PC-3 (cell line): ENCODE data around the gene LMBR1. TPM values are rescaled to one million over a fixed set of nuclear protein-coding genes. Genes with fewer than 3 reads are reported as not detected.
"Not testable (repeated sequence)": the region's sequence is repeated elsewhere in the genome, so short reads cannot be mapped to it uniquely, and the experiment has no call there.

Experiments used
- ATAC-seq: fragments of 200-7000 bp; cut with Tn5 transposase; 2 replicates; pipeline ENCODE4 v1.9.1; 2020; ENCODE audit warnings: mild to moderate bottlenecking, moderate library complexity
- BruUV-seq: library from RNA; stranded (reverse); fragments of 400-500 nt; replicated peaks from 2 replicates; lab custom pipeline; 2021; lab: Mats Ljungman, UMichigan
- CTCF ChIA-PET: fragments of 300-600 bp; sonication (Branson Sonifier 250); formaldehyde crosslinking; loops from one replicate; lab custom pipeline; 2022; ENCODE audit warnings: antibody characterized with exemption; lab: Charles Lee
- POLR2A ChIA-PET: fragments of 300-600 bp; sonication (Branson Sonifier 250); formaldehyde crosslinking; loops from one replicate; lab custom pipeline; 2022; ENCODE audit warnings: antibody characterized with exemption; ENCODE audit not compliant: unreplicated experiment; lab: Charles Lee
- DNase-seq: peaks from one replicate; pipeline ENCODE4 v3.0.0-alpha.2; 2015
- H2AFZ ChIP-seq: fragments of 300-600 bp; sonication (generic); 2 replicates; pipeline ENCODE4 v1.6.0; 2016; ENCODE audit warnings: antibody characterized with exemption, low read length
- H3F3A ChIP-seq: fragments of 300-600 bp; sonication (generic); one replicate; pipeline ENCODE4 v1.6.0; 2017; ENCODE audit warnings: antibody characterized with exemption, low read length, control low read depth, mild to moderate bottlenecking; ENCODE audit not compliant: unreplicated experiment
- H3K27ac ChIP-seq: fragments of 300-600 bp; sonication (generic); 2 replicates; pipeline ENCODE4 v1.5.1; 2016; ENCODE audit warnings: mild to moderate bottlenecking, low read length
- H3K27me3 ChIP-seq: fragments of 300-600 bp; sonication (generic); 2 replicates; pipeline ENCODE4 v1.6.1; 2016; ENCODE audit warnings: low read length, mixed read lengths
- H3K36me3 ChIP-seq: fragments of 300-600 bp; sonication (generic); 2 replicates; pipeline ENCODE4 v1.6.1; 2016; ENCODE audit warnings: low read depth, mixed run types, low read length, mixed read lengths
- H3K4me1 ChIP-seq: fragments of 300-600 bp; sonication (generic); 2 replicates; pipeline ENCODE4 v1.5.1; 2016; ENCODE audit warnings: low read length; ENCODE audit not compliant: insufficient read depth
- H3K4me2 ChIP-seq: fragments of 300-600 bp; sonication (generic); 2 replicates; pipeline ENCODE4 v1.6.0; 2016; ENCODE audit warnings: low read length
- H3K4me3 ChIP-seq: fragments of 300-600 bp; sonication (generic); 2 replicates; pipeline ENCODE4 v1.5.1; 2016; ENCODE audit warnings: mild to moderate bottlenecking, low read length, mixed read lengths
- H3K79me2 ChIP-seq: fragments of 300-600 bp; sonication (generic); 2 replicates; pipeline ENCODE4 v1.6.1; 2017; ENCODE audit warnings: low read length, mixed read lengths
- H3K9ac ChIP-seq: fragments of 300-600 bp; sonication (generic); 2 replicates; pipeline ENCODE4 v1.6.0; 2016; ENCODE audit warnings: mild to moderate bottlenecking, low read length
- H3K9me2 ChIP-seq: fragments of 300-600 bp; sonication (generic); replicated peaks from 2 replicates; pipeline ENCODE4 v1.6.1; 2016; ENCODE audit warnings: mixed run types, low read length, mixed read lengths
- H3K9me3 ChIP-seq: fragments of 300-600 bp; sonication (generic); 2 replicates; pipeline ENCODE4 v1.6.1; 2016; ENCODE audit warnings: low read length, mixed read lengths
- H4K20me1 ChIP-seq: fragments of 300-600 bp; sonication (generic); 2 replicates; pipeline ENCODE4 v1.6.1; 2016; ENCODE audit warnings: low read length, mixed read lengths
- EZH2 ChIP-seq: fragments of 300-600 bp; sonication (generic); IDR thresholded peaks from one replicate; pipeline ENCODE4 v1.6.1; 2017; ENCODE audit warnings: antibody characterized with exemption, mild to moderate bottlenecking, low read length; ENCODE audit not compliant: unreplicated experiment
- EZH2phosphoT487 ChIP-seq: fragments of 300-600 bp; sonication (generic); IDR thresholded peaks from 2 replicates; pipeline ENCODE4 v1.6.1; 2018; ENCODE audit warnings: mild to moderate bottlenecking, antibody characterized with exemption, low read length, borderline replicate concordance
- intact Hi-C: fragments of 100-400 bp; cut with micrococcal nuclease; formaldehyde crosslinking; loops from 2 replicates; pipeline ENCODE4 v1.9.0; 2023
- total RNA-seq: library from RNA; depleted of rRNA; stranded (reverse); fragments of >200 nt; gene quantifications from 2 replicates; pipeline ENCODE4 v1.2.3, GENCODE V29; 2014
- TF ChIP-seq, protein P1 (sequence below): fragments of 300-600 bp; sonication (generic); conservative IDR thresholded peaks from 2 replicates; pipeline ENCODE4 v1.5.1; 2017; ENCODE audit warnings: antibody characterized with exemption, low read depth, mild to moderate bottlenecking, low read length

LMBR1 gene
- total RNA-seq, 1 experiment from 2014 or later = 61.7 TPM

DNA sequence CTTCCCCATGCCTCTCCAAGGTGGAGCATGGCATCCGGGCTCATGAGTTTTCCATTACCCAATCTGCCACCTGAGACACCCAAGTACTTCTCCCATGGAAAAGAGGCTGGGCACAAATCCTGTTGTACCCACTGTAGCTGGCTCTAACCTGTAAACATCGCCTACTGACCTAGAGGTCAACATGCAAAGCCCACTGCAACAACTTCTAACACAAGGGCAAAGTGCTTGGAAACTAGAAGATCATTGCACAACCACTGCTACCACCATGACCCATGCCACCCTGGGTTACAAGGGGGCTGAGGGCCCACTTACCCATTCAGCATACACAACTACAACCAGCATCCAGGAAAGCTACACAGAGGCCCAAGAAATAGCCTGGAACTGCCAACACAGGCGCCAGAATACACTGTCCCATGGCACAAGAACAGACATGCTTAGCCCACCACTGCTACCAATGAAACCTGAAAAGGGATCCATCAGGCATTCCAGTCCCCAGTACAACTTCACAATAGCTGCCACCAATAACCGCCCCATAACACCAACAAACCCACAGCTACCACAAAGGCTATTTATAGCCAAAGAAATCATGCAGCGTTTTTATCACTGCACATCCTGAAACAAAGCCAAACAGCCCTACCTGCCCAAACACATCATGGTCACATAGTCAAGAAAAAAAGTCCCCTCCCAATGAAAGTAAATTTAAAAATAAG is 189.1 kb downstream of the LMBR1 start:
- no TSS peak for BruUV-seq
- H3K9ac ChIP-seq = no peak overlapping the region
- H3K27ac ChIP-seq = no peak overlapping the region
- no peaks in the 10 kb centered on the region for H3K27me3 ChIP-seq
- no peak overlapping the region for H3K4me2 ChIP-seq
- no peaks in the 10 kb centered on the region for H3K36me3 ChIP-seq
- H2AFZ ChIP-seq = no peak overlapping the region
- ChIA-PET POLR2A (no interaction called here), CTCF (no interaction called here)
- no peak for TF ChIP-seq EZH2
- TF ChIP-seq, protein P1, sequence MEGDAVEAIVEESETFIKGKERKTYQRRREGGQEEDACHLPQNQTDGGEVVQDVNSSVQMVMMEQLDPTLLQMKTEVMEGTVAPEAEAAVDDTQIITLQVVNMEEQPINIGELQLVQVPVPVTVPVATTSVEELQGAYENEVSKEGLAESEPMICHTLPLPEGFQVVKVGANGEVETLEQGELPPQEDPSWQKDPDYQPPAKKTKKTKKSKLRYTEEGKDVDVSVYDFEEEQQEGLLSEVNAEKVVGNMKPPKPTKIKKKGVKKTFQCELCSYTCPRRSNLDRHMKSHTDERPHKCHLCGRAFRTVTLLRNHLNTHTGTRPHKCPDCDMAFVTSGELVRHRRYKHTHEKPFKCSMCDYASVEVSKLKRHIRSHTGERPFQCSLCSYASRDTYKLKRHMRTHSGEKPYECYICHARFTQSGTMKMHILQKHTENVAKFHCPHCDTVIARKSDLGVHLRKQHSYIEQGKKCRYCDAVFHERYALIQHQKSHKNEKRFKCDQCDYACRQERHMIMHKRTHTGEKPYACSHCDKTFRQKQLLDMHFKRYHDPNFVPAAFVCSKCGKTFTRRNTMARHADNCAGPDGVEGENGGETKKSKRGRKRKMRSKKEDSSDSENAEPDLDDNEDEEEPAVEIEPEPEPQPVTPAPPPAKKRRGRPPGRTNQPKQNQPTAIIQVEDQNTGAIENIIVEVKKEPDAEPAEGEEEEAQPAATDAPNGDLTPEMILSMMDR = no peak
- H3K9me3 ChIP-seq = no peaks in the 10 kb centered on the region
- no peaks in the 10 kb centered on the region for H3K4me1 ChIP-seq
- H3K4me3 ChIP-seq = no peak overlapping the region
- no peaks in the 10 kb centered on the region for H3F3A ChIP-seq
- no peak for ATAC-seq
- H4K20me1 ChIP-seq = no peaks in the 10 kb centered on the region
- no peak for DNase-seq
- intact Hi-C loops = no loop called here
- no peaks in the 10 kb centered on the region for H3K9me2 ChIP-seq
- no peaks in the 10 kb centered on the region for H3K79me2 ChIP-seq

DNA sequence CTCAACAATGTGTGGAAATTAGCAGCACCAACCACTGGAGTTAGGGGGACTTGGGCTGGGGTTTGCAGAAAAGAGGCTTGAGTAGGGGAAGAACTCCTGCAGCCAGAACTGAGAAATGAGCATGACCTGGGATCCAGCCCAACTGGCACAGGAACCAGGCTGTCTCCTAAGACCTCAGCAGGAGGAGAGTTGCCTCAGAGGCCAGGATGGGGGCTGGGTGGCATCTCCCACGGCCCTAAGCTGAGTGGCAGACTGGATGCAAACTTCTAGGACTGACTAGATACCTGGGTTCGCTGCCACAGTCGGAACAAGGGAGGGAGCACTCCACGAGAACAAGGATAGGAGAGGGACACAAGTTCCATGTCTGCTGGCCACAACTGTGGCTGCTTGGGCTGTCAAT is 189.8 kb downstream of the LMBR1 start:
- no peaks in the 10 kb centered on the region for H3F3A ChIP-seq
- CTCF ChIA-PET = no interaction called here
- no peaks in the 10 kb centered on the region for H3K4me1 ChIP-seq
- H2AFZ ChIP-seq = no peak overlapping the region
- H3K4me3 ChIP-seq = no peak overlapping the region
- H4K20me1 ChIP-seq = no peaks in the 10 kb centered on the region
- H3K27ac ChIP-seq = no peak overlapping the region
- DNase-seq (no peak), ATAC-seq (no peak)
- intact Hi-C loops = no loop called here
- no TSS peak for BruUV-seq
- no peaks in the 10 kb centered on the region for H3K9me2 ChIP-seq
- H3K36me3 ChIP-seq = no peaks in the 10 kb centered on the region
- H3K4me2 ChIP-seq = no peak overlapping the region
- no peaks in the 10 kb centered on the region for H3K79me2 ChIP-seq
- H3K9me3 ChIP-seq = no peaks in the 10 kb centered on the region
- H3K27me3 ChIP-seq = no peaks in the 10 kb centered on the region
- H3K9ac ChIP-seq = no peak overlapping the region
- no peak for TF ChIP-seq EZH2phosphoT487
- TF ChIP-seq EZH2 = no peak
- TF ChIP-seq, protein P1 = no peak
- POLR2A ChIA-PET = no interaction called here

DNA sequence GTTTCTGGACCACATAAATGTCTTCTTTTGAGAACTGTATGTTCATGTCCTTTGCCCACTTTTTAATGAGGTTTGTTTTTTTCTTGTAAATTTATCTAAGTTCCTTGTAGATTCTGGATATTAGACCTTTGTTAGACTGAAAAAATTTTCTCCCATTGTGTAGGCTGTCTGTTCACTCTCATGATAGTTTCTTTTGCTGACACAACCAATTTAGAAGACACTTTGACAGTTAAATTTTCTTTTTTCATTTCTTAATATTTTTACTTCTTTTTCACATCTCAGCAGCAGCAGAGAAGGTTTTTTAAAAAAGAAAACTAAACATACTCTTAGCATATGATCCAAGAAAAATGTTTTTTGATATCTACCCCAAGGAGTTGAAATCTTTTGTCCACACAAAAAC is 190.6 kb downstream of the LMBR1 start:
- H3K9me2 ChIP-seq = no peaks in the 10 kb centered on the region
- no peaks in the 10 kb centered on the region for H4K20me1 ChIP-seq
- no peaks in the 10 kb centered on the region for H3K27me3 ChIP-seq
- no peaks in the 10 kb centered on the region for H3K4me1 ChIP-seq
- no peaks in the 10 kb centered on the region for H3K36me3 ChIP-seq
- H3K27ac ChIP-seq = no peak overlapping the region
- H3K9me3 ChIP-seq = no peaks in the 10 kb centered on the region
- H2AFZ ChIP-seq = no peak overlapping the region
- intact Hi-C loops = no loop called here
- H3K4me3 ChIP-seq = no peak overlapping the region
- H3F3A ChIP-seq = no peaks in the 10 kb centered on the region
- ChIA-PET POLR2A (no interaction called here), CTCF (no interaction called here)
- H3K9ac ChIP-seq = no peak overlapping the region
- ATAC-seq (no peak), DNase-seq (no peak)
- no peak overlapping the region for H3K4me2 ChIP-seq
- TF ChIP-seq, protein P1 = no peak
- TF ChIP-seq EZH2 = no peak
- TF ChIP-seq EZH2phosphoT487 = no peak
- H3K79me2 ChIP-seq = no peaks in the 10 kb centered on the region
- BruUV-seq = no TSS peak

DNA sequence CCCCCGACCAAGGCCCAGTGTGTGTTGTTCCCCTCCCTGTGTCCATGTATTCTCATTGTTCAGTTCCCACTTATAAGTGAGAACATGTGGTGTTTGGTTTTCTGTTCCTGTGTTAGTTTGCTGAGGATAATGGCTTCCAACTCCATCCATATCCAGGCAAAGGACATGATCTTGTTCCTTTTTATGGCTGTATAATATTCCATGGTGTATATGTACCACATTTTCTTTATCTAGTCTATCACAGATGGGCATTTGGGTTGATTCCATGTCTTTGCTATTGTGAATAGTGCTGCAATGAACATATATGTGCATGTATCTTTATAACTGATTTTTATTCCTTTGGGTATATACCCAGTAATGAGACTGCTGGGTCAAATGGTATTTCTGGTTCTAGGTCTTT is 191.2 kb downstream of the LMBR1 start:
- H3F3A ChIP-seq, H3K9ac ChIP-seq, DNase-seq, CTCF ChIA-PET, ATAC-seq, H3K9me2 ChIP-seq, BruUV-seq, H3K4me2 ChIP-seq, H3K4me1 ChIP-seq, H3K27me3 ChIP-seq, H3K9me3 ChIP-seq, H3K27ac ChIP-seq, POLR2A ChIA-PET, H4K20me1 ChIP-seq, intact Hi-C loops, H3K4me3 ChIP-seq, H2AFZ ChIP-seq, H3K36me3 ChIP-seq, H3K79me2 ChIP-seq: not testable (repeated sequence)
